NAMALWA (cell line): Measurements from ENCODE around the gene GRM5.
"Not testable (repeated sequence)": the region's sequence is repeated elsewhere in the genome, so short reads cannot be mapped to it uniquely, and the experiment has no call there.

Experiments used
- DNase-seq: peaks from one replicate; pipeline ENCODE4 v3.0.0-alpha.2; 2015; ENCODE audit warnings: low spot score

Gene GRM5

DNA sequence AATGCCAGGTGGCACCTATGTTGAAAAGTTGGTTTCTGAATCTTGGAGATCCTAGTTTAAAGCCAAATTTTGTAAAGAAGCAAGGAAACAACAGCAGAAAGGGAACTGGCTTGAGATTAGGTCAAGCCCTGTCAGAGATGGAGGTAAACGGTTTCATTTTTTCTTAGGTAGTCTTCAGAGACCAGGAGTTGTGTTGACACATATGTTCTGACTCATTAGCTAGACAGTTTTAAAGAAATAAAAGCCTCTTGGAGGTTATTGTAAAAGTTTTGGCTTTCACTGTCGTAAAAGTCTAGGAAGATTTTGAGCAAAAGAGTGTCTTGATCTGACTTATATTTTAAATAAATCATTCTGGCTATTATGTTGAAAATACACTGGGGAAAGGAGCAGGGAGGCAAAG, 576.8 kb downstream of the GRM5 start:
- DNase-seq, result no peak

DNA sequence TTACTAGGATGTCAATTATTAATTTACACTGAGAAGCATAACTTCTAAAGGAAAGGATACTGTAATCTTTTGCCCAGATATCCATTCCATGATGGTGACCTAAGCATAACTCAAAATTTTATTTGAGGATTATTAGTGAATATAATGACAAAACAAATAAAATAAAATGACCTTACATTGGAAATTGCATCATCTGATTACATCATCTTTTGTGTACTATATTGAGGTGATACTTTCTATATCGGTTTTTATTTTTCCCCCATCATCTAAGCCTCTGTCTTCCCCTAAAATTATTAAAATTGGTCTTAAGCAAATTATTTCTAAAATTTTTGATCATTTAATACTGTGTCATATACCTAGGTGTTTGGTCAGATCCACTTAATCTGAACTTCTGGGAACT, 578.1 kb downstream of the GRM5 start:
- DNase-seq, result no peak

DNA sequence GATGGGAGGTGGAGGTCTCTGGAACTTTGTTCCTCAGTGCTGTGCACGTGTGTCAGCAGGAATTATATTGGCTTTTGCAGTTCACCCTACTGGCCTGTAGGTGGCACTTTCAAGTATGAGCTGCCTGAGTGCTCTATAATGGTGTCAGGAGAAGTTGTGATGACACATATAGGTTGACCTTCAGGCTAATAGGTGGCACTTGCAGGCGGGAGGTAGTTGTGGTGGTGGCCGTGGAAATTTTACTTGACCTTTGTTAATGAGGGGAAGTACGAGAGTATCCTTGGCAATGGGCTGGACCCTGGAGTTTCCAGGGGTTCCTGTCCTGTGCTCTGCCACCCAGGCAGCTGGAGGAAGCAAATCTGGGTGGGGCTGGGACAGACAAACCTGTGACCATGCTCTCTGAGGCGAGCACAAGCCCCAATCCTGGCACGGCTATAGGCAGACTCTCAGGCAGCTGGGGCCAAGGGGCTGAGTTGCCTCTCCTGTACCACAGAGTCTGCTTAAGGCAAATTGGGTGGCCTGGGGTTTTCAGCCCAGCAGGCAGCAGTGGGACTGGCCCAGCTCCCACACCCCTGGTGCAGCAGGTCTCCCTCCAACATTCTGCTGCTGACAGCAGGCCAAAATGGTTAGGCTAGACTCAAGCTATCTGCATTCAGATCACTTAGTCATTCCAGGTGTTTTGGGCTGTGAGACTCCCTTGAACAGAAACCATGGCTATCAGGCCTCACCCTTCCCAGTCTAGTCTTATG, 580.7 kb downstream of the GRM5 start:
- DNase-seq, result peak; percentile 73

DNA sequence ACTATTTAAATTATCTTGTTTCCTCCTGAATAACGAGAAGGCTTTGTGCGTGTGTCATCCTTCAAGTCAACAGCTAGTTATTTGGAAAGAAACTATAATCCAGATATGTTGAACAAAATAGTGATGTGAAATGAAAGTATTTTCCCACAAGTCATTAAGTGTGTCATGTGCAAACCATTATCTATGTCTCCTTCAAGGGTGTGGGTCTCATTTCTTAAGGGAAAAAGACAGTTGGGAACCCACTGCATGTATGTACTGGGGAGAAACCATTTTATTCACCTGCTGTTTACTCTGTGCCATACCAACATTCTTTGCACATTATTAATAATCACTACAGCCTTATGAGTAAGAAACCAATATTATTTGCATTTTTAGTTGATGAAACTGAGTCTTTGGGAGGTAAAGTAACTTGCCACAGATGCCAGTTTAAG, 582.9 kb downstream of the GRM5 start:
- no peak for DNase-seq

DNA sequence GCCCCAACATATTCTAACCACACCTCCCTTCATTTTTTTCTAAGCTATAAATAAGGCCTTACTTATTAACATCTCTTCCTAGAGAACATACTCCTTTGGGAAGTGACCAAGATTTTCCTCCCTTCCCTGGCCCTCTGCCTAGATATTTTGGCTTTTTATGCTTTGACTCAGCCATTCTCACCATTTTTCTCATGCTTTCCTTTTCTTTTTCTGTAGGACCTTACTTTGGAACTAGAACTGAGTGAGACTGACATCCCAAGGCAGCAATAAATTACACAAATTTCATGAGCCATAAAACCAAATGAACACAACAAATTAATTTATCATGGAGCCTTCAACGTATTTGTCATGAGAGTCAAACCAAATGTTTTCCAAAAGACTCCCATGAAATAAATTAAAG, 585.6 kb downstream of the GRM5 start:
- DNase-seq, result no peak

DNA sequence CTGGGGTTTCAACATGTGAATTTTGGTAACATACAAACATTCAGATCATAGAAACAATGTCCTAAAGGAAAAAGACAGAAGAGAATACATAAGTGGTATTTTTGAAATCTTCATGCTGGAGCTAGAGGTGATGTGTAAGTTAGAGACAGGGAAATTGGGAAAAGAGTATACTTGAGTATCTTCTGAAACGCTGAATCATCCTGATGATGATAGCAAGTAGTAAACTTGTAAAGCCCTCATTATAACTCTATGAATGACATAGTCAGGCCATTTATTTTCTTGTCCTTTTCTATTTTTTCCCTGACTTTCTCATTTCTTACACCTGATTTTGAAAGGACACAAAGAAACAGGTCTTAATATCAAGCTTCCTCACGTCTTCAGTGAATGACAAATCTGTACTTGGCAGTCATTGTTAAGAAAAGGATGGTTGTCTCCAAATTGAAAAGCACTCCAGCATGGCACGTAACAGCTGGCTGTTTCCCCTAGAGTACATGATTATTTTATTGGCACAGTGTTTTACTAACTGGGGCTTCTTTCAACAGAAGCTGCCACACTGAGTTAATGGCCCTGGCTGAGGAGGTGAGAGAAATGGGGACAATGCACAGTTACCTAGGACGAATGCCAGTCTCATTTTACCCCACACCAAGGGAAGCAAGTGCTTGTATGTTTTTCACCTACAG, 587.5 kb downstream of the GRM5 start:
- DNase-seq, result no peak

DNA sequence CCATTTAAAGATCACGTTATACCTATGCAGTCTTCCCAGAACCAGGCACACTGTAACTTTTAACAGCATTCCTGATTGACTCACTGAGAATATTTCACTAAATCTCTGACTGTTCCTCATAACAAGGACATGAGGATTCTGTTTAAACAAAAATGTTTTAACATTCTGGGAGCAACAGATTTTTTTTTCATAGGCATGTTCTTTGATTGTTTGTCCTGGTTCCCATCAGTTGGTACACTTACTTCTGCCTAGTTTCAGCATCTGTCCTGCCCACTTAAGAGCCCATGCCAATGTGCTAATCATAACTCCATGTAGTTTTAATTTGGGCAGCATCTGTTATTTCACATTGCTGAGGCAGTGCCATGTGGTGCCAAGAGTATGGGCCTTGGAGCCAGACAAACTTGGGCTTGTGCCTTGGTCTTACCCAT, 589.8 kb downstream of the GRM5 start:
- no peak for DNase-seq

DNA sequence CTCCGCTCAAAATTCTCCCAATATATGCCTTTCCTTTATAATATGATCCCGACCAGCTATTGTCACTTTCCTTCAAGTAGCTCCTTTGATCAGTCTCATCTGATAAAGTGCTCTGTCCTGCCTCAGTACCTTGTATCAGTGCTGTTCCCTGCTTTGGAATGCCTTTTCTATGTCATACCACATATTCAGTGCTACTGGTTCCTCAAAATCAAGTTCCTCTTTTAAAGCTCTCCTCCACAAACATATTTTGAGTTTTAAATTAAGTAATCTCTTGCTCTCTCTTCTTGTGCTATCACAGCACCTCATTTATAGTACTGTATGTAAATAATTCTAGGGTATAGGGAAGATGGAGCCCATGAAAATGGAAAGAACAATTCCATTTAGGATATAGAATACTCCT, 591.1 kb downstream of the GRM5 start:
- DNase-seq, result no peak

DNA sequence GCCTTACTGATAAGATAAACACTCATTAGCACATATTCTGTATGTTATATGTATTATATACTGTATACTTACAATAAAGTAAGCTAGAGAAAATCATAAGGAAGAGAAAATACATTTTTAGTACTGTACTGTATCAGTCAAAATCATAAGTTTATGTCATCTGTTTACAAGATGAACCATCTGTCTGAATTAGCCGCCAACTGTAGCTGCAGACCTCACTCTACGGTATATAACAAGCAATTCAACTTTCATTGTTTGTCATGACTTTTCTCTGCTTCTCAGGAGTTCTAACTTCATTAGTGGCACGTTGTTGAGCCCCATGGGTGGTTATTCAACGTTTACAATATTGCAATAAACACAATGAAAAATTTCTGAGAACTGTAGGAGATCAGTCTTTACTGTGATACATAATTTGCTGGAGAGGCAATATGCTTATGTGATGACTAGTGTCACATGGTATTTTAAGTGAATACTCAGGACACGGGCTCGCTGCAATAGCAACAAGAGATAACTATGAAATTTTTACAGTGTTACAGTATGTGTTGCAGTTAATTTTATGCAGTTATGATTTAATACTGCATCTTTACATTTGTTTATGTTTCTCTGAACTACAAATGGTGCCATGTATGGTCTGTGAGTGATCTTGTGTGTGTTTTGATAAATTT, 596.1 kb downstream of the GRM5 start:
- DNase-seq, result no peak

DNA sequence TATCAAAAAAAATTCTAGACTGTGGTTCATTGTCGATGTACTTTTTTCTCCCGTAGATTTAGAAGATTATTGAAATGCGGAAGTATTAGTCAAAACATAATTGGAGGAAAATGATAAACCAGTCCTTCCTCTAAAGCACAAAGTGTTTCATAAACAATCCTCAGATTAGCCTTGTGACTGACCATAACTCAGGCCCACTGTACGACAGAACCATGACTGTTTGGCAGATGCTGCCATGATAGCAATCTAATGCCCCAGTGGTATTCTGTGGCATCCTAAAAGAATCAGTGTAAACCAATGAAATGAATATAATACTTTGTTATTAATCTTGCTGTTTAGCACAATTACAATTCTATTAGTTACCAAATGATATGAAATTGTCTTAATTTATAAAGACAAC, 601.3 kb downstream of the GRM5 start:
- DNase-seq, result no peak

DNA sequence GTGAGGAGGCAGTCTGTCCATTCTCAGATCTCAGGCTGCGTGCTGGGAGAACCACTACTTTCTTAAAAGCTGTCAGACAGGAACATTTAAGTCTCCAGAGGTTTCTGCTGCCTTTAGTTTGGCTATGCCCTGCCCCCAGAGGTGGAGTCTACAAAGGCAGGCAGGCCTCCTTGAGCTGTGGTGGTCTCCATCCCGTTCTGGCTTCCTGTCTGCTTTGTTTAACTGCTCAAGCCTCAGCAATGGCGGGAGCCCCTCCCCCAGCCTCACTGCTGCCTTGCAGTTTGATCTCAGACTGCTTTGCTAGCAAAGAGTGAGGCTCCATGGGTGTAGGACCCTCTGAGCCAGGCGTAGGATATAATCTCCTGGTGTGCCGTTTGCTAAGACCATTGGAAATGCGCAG, 602.5 kb downstream of the GRM5 start:
- DNase-seq, result not testable (repeated sequence)

DNA sequence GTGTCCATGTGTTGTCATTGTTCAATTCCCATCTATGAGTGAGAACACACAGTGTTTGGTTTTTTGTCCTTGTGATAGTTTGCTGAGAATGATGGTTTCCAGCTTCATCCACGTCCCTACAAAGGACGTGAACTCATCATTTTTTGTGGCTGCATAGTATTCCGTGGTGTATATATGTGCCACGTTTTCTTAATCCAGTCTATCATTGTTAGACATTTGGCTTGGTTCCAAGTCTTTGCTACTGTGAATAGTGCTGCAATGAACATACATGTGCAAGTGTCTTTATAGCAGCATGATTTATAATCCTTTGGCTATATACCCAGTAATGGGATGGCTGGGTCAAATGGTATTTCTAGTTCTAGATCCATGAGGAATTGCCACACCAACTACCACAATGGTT, 607.7 kb downstream of the GRM5 start:
- not testable (repeated sequence) for DNase-seq

DNA sequence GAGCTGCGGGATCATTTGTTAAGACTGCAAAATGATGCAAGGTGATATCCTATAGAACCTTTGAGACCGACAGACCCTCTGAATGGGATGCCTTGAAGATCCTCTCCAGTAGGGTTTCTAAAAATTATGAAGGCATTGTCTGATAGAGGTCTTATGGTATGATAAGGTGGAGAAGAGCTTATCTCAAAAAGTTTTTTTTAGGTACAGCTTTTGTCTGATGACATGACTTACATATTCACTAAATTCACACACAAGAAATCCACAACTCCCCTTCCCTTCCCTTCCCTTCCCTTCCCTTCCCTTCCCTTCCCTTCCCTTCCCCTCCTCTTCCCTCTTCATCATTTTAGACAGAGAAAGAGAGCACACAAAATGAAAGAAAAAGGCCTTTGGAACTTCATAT, 609.8 kb downstream of the GRM5 start:
- no peak for DNase-seq

DNA sequence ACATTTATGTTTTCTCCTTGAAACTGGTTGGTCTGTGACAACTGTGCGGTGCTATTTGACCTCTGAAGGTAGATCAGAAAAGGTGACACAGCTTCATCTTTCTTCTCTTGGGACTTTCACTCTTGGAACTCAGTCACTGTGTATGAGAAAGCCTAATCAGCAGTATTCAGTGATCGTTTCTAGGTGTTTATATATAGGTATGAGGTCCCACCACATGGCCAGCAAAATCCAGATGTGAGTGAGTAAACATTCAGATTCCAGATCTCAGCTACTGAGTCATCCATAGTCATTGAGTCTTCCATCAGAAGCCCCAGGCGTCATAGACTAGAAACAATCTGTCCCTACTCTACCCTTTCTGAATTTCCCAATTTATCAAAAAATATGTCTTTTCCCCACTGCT, 610.9 kb downstream of the GRM5 start:
- no peak for DNase-seq
